Large intestine (tissue), 3 donors: Measurements from ENCODE around the gene DAPK2. TPM values are rescaled to one million over a fixed set of nuclear protein-coding genes. Genes with fewer than 3 reads are reported as not detected.

ENCODE experiments used
- DNase-seq, 2 donors: peaks; one replicate each; pipeline versions ENCODE4 v3.0.0 to v3.0.0-alpha.2; 2013
- H3K27ac ChIP-seq: one replicate; pipeline ENCODE4 v1.5.1; 2013; ENCODE audit warnings: low read length
- H3K27me3 ChIP-seq: 2 replicates; pipeline ENCODE4 v1.6.1; 2013; ENCODE audit warnings: low read length; ENCODE audit not compliant: control insufficient read depth, insufficient read depth
- H3K36me3 ChIP-seq: 2 replicates; pipeline ENCODE4 v1.6.1; 2013; ENCODE audit warnings: low read length; ENCODE audit not compliant: control insufficient read depth, insufficient read depth
- H3K4me1 ChIP-seq: one replicate; pipeline ENCODE4 v1.6.1; 2013; ENCODE audit warnings: low read length; ENCODE audit not compliant: control insufficient read depth, insufficient read depth
- H3K4me3 ChIP-seq: one replicate; pipeline ENCODE4 v1.5.1; 2013; ENCODE audit warnings: low read length
- H3K9me3 ChIP-seq: one replicate; pipeline ENCODE4 v1.6.1; 2013; ENCODE audit warnings: mild to moderate bottlenecking, low read depth, low read length, moderate library complexity; ENCODE audit not compliant: control insufficient read depth
- WGBS: methylation state at CpG from one replicate; pipeline ENCODE4 v1.1.5; 2013; ENCODE audit warnings: low lambda C conversion rate; ENCODE audit not compliant: insufficient coverage; 5-methylcytosine and 5-hydroxymethylcytosine counted together
- polyA plus RNA-seq: library from polyadenylated mRNA; unstranded; fragments of 120-200 nt; gene quantifications from one replicate; pipeline ENCODE4 v1.2.1, GENCODE V29; 2013

The DAPK2 gene
- polyA plus RNA-seq, 1 donor = 7.4 TPM

GRCh38 chr15:63977119-63977518 is 69.2 kb downstream of the DAPK2 start:
- Histone ChIP-seq H3K9me3 (no peaks in the 10 kb centered on the region), H3K27ac (peak overlapping the region; percentile 58), H3K4me1 (peaks cover 50% of the 10 kb centered on the region), H3K27me3 (no peaks in the 10 kb centered on the region), H3K4me3 (no peak overlapping the region), H3K36me3 (no peaks in the 10 kb centered on the region)
- DNase-seq = peak; percentile 75 to 89
- WGBS = no CpG with 5 or more reads among the region's 2 CpGs

GRCh38 chr15:63974021-63974420 is 72.3 kb downstream of the DAPK2 start:
- no peak for DNase-seq
- H3K27me3 ChIP-seq = no peaks in the 10 kb centered on the region

DNA sequence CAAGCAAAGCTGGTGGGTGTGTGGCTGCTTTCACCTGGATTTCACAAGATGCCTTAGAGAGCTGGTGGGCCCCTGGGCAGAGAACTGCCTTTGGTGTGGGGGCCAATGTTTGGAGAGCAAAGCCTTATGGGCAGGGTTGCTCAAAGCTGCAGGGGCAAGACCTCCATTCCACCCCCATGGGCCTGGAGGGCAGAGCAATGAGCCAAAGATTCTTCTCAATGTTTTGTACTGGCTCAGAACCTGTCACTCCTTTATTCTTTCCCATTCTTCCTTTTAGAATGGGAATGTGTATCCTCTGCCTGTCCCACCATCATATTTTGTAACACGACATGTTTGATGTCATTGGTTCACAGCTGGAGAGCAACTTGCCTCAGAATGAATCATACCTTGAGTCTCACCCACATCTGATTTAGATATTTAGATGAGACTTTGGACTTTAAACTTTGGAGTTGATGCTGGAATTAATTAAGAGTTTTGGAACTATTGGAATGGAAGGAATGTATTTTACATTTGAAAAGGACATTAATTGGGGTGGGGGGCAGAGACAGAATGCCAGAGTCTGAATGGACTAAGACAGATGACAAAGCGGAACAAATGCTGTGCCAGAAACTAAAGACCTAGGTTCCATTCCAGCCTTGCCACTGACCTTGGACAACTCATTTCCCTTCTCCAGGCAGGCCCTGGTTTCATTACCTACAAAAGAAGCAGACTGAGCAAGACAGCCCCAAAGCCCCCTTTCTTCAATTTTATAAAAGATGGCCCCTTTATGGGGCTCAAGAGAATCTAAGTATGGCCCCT is 72.9 kb downstream of the DAPK2 start:
- DNase-seq = peak in 1 of 2 donors; percentile 47
- Histone ChIP-seq H3K4me1 (peaks cover 74% of the 10 kb centered on the region), H3K9me3 (no peaks in the 10 kb centered on the region), H3K27ac (no peak overlapping the region), H3K4me3 (no peak overlapping the region), H3K36me3 (no peaks in the 10 kb centered on the region), H3K27me3 (no peaks in the 10 kb centered on the region)
- WGBS = no CpG with 5 or more reads among the region's 2 CpGs

More at GRCh38 chr15:63974021-63974420, 72.3 kb downstream of the DAPK2 start:
- H3K27ac ChIP-seq = no peak overlapping the region
- no peaks in the 10 kb centered on the region for H3K36me3 ChIP-seq
- H3K4me3 ChIP-seq = no peak overlapping the region
- peaks cover 74% of the 10 kb centered on the region for H3K4me1 ChIP-seq
- no peaks in the 10 kb centered on the region for H3K9me3 ChIP-seq

GRCh38 chr15:63972801-63973200 is 73.5 kb downstream of the DAPK2 start:
- Histone ChIP-seq H3K27me3 (no peaks in the 10 kb centered on the region), H3K4me1 (peaks cover 74% of the 10 kb centered on the region), H3K36me3 (no peaks in the 10 kb centered on the region), H3K4me3 (no peak overlapping the region), H3K9me3 (no peaks in the 10 kb centered on the region), H3K27ac (no peak overlapping the region)
- WGBS = no CpG with 5 or more reads among the region's 1 CpG
- no peak for DNase-seq

- DNase-seq = no peak
- Histone ChIP-seq H3K9me3 (no peaks in the 10 kb centered on the region), H3K4me1 (peaks cover 69% of the 10 kb centered on the region), H3K4me3 (no peak overlapping the region), H3K36me3 (no peaks in the 10 kb centered on the region), H3K27ac (peak overlapping the region; percentile 95), H3K27me3 (no peaks in the 10 kb centered on the region)
- no CpG with 5 or more reads among the region's 1 CpG for WGBS
Measured at GRCh38 chr15:63971904-63972303, 74.4 kb downstream of the DAPK2 start.

GRCh38 chr15:63971427-63971805 is 74.9 kb downstream of the DAPK2 start:
- peak overlapping the region; percentile 95 for H3K27ac ChIP-seq
- H3K27me3 ChIP-seq = no peaks in the 10 kb centered on the region
- no peak overlapping the region for H3K4me3 ChIP-seq
- H3K4me1 ChIP-seq = peaks cover 67% of the 10 kb centered on the region
- no peaks in the 10 kb centered on the region for H3K9me3 ChIP-seq
- WGBS = no CpG with 5 or more reads among the region's 2 CpGs
- DNase-seq = peak in 1 of 2 donors; percentile 30
- no peaks in the 10 kb centered on the region for H3K36me3 ChIP-seq

- peaks cover 67% of the 10 kb centered on the region for H3K4me1 ChIP-seq
Measured at GRCh38 chr15:63970621-63971426, 75.5 kb downstream of the DAPK2 start.

DNA sequence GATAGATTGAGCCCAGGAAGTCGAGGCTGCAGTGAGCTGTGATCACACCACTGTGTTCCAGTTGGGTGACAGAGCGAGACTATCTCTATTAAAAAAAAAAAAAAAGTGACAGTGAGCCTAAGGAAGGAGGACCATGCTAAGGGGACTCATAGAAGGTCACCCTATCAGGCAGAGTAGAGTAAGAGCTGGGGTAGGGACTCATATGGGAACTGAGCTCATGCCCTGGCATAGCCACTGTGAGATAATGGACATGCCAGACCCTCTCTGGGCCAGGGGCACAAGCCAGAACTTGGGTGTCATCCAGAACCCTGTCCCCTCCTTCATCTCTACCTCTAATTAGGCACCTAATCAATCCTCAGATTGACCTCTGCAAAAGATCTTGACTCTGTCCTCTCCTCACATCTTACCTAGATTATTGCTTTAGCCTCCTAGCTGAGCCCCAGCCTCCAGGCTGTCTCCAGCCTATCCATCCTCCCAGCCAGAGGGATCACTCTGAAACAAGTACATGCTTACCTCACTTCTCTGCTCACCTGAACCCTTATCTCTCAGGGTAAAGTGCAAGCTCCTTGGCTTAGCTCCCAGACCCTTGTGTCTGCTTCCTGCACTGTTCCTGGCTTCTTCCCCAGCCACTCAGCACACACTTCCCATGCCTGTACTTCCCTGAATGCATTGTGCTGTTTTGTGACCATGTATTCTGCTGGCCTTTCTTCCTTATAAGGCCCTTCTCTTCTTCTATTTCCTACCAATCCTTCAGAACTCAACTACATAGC is 76.4 kb downstream of the DAPK2 start:
- Histone ChIP-seq H3K36me3 (peaks cover 2% of the 10 kb centered on the region), H3K27ac (peak overlapping the region; percentile 95), H3K27me3 (no peaks in the 10 kb centered on the region), H3K9me3 (no peaks in the 10 kb centered on the region), H3K4me1 (peaks cover 65% of the 10 kb centered on the region), H3K4me3 (no peak overlapping the region)
- no CpG with 5 or more reads among the region's 2 CpGs for WGBS
- DNase-seq = peak; percentile 95 to 98

More at GRCh38 chr15:63970621-63971426, 75.5 kb downstream of the DAPK2 start:
- H3K27ac ChIP-seq = peak overlapping the region; percentile 95
- no peaks in the 10 kb centered on the region for H3K27me3 ChIP-seq
- no CpG with 5 or more reads among the region's 3 CpGs for WGBS
- H3K4me3 ChIP-seq = no peak overlapping the region
- H3K36me3 ChIP-seq = peaks cover 2% of the 10 kb centered on the region
- peak in 1 of 2 donors; percentile 65 for DNase-seq
- H3K9me3 ChIP-seq = no peaks in the 10 kb centered on the region

- WGBS = no CpG with 5 or more reads among the region's 3 CpGs
- Histone ChIP-seq H3K4me1 (peaks cover 62% of the 10 kb centered on the region), H3K27me3 (no peaks in the 10 kb centered on the region), H3K36me3 (peaks cover 2% of the 10 kb centered on the region), H3K27ac (peak overlapping the region; percentile 95), H3K4me3 (no peak overlapping the region), H3K9me3 (no peaks in the 10 kb centered on the region)
- DNase-seq = peak; percentile 43 to 70
Measured at GRCh38 chr15:63968700-63969099, 77.6 kb downstream of the DAPK2 start.

- peak overlapping the region; percentile 95 for H3K27ac ChIP-seq
- no CpG with 5 or more reads among the region's 4 CpGs for WGBS
- peak in 1 of 2 donors; percentile 37 for DNase-seq
- H3K4me1 ChIP-seq = peaks cover 56% of the 10 kb centered on the region
- no peaks in the 10 kb centered on the region for H3K27me3 ChIP-seq
- H3K9me3 ChIP-seq = no peaks in the 10 kb centered on the region
- H3K36me3 ChIP-seq = peaks cover 2% of the 10 kb centered on the region
- no peak overlapping the region for H3K4me3 ChIP-seq
Measured at GRCh38 chr15:63968122-63968524, 78.2 kb downstream of the DAPK2 start.
